ENCODE measurements around the gene TUBG2.

DNA sequence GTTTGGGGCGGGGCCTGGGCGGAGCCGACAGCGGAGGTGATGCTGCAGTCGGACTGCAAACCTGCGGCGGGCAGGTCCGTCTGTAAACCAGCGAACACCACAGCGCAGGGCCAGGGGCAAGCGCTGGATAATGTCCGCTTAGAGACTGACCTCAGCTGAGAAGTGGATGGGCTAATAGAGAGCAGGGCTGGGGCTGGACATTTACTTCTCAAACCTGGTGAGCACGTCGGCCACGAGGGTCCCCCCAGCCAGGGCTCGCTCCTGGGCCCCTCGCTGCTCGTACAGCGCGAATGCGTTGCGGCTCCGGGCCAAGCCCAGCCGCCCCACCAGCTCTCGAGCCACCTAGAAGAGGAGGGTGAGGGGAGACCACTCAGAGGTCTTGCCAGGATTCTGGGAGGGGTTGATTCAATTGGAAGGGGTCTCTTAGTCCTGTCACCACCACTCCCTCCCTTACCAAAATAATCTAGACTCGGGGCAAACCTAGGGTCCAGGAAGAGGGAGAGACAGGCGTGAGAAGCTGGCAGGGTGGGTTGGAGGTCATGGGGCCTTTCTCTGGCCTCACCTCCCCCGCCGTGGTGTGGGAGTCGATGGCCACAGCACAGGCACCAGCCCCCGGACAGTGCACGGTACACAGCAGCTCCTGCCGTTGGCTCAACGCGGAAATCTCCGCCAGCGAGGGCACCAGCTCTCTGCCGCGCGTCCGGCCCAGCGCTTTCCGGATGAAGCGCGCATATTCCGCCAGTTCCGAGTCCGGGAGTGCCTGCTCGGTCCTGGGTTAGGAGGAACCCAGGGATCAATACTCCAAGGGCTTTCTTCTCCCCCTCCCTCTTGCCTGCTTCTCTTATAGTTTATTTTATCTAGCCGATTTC lies 11.9 kb downstream of the TUBG2 start:
- TF ChIP-seq EZH2 (IDR thresholded peaks at IDR 0.05; ENCODE audit: borderline replicate concordance, insufficient read depth, low read depth, low read length, poor library complexity, severe bottlenecking) (no peak), CTCF (IDR thresholded peaks at IDR 0.05) (no peak)
